SKM-1 (cell line): Measurements from ENCODE around the gene MYOG.

Experiments used
- DNase-seq: peaks from one replicate; lab custom pipeline; 2025; ENCODE audit not compliant: unreplicated experiment; lab: John Stamatoyannopoulos, UW

Gene MYOG

DNA sequence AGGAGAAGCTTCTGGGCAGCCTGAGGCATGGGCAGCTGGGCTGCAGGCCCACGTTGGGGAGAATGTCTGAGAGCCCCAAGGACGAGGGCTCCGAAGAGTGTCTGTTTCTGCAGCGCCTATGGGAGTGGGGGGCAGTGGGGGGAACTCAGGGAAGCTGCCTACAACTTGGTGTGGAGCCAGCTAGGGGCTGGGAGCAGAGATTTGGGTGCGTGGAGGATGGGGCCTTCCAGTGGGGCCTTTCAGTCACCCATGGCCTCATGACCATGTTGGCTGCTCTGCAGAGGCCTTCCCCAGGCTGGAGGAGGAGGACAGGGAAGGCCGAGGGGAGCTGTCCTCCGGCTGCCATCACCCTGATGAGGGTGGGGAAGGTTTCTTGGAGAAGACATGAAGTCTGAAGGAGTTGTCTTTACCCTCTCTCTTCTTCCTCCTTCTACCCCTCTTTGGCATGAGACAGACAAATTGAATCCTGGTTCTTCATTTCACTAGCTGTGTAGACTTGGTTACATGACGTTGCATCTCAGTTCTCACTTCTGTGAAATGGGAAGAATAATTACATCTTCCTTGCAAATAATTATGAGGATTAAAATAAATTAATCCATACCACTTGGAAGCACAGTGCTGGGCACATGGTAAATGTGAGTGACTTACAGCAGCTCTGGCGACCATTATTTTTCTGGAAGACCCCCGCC lies 51.2 kb downstream of the MYOG start:
- DNase-seq: no peak

DNA sequence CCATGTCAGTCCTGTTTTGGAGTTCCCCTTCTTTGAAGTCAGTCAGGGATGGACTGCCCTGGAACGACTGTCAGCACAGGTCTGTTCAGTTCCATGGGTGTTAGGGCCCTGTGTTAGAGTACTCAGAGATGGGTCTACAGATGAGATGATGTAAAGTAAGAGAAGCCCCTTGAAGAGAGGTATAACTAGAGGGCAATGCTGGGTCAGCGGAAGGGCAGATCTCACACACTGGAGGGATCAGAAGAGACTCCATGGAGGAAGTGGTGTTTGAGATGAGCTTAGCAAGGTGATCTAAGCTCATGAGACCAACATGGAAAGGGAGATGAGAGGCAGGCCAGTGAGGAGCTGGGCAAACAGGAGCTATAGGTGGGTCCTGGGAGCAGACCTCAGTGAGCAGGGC lies 51.9 kb downstream of the MYOG start:
- no peak for DNase-seq

DNA sequence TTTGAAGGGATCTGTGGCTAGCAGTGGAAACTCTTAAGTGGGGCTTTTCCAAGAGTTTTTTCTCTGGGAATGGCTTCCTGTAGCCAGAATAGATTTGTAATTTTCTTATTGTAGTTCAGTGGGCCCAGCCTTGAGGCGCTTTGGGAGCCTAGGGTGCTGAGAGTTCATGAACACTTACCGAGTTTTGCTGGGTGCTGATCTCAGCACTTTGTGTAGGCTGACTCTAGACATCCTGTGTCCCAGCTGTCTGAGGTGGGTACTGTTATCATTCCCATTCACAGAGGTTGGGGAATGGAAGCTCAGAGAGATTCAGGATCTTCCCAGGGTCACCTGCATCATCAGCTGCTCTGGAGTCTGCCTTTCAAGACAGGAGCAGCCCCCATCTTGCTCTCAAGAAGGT lies 52.5 kb downstream of the MYOG start:
- no peak for DNase-seq
